GM12891 (cell line): ENCODE results near the gene DHRS7C.

Experiments
- PAX5 ChIP-seq: IDR thresholded peaks from 2 replicates; pipeline ENCODE4 v1.6.1; 2011; ENCODE audit warnings: low read length, moderate library complexity, mild to moderate bottlenecking; ENCODE audit not compliant: insufficient read depth, severe bottlenecking
- POLR2A ChIP-seq: IDR thresholded peaks from 2 replicates; pipeline ENCODE4 v1.6.1; 2011; ENCODE audit warnings: low read depth, low read length, control low read depth
- POLR2AphosphoS5 ChIP-seq: IDR thresholded peaks from 2 replicates; pipeline ENCODE4 v1.6.1; 2011; ENCODE audit warnings: low read depth, low read length, control low read depth
- POU2F2 ChIP-seq: IDR thresholded peaks from 2 replicates; pipeline ENCODE4 v1.6.1; 2011; ENCODE audit warnings: low read depth, mild to moderate bottlenecking, control low read depth, low read length, moderate library complexity
- SPI1 ChIP-seq: IDR thresholded peaks from 2 replicates; pipeline ENCODE4 v1.6.1; 2011; ENCODE audit warnings: low read depth, low read length, control low read depth
- TAF1 ChIP-seq: IDR thresholded peaks from 2 replicates; pipeline ENCODE4 v1.6.1; 2011; ENCODE audit warnings: low read depth, low read length, control low read depth

DNA sequence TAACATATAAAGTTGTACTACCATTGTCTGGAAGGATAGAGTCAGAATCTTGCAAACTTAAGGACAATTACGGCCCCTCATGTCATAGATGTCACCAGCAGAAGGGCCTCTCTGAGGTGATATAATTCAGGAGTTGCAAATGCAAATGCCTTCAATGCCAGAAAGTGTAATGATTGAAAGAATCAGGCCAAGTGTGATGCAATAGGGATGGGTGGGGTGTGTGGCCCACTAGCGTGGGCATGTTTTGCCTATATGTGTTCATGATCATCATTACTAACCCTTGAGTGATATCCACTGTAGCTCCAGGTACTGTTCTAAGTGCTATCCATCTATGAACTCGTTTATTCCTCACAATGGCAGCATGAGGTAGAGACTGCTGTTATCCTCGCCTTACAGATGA is 1.1 kb downstream of the DHRS7C start:
- TF ChIP-seq POLR2A, result no peak
- no peak for TF ChIP-seq POLR2AphosphoS5
- no peak for TF ChIP-seq PAX5
- no peak for TF ChIP-seq TAF1
- no peak for TF ChIP-seq POU2F2
- no peak for TF ChIP-seq SPI1
